Measurements from ENCODE around the gene TMEM233. TPM values are rescaled to one million over a fixed set of nuclear protein-coding genes. Genes with fewer than 3 reads are reported as not detected.
A peak's percentile ranks its signal among the peaks of the same experiment; 100 is the strongest.

The TMEM233 gene
- total and polyA plus RNA-seq, 9 of the 15 experiments (the other 6 are each of a cell fraction or from before 2014, with no cell fraction given): 0.04 to 0.17 (median 0.07) TPM; not detected in 2

GRCh38 chr12:119665164-119665929 lies 71.8 kb downstream of the TMEM233 start (continued):
- TF ChIP-seq ILF3 (IDR thresholded peaks at IDR 0.05; ENCODE audit: borderline replicate concordance) (peak; percentile 96), JUN (IDR thresholded peaks at IDR 0.05; ENCODE audit: borderline replicate concordance, low read depth, low read length) (no peak), JUN (CRISPR knock-in tag; IDR thresholded peaks at IDR 0.05; ENCODE audit: borderline replicate concordance) (no peak), ZNF274 (IDR thresholded peaks at IDR 0.05; ENCODE audit: borderline replicate concordance, low read depth, low read length) (peak; percentile 89), COPS2 (conservative IDR thresholded peaks at IDR 0.05) (no peak), ZMIZ1 (IDR thresholded peaks at IDR 0.05; ENCODE audit: low read depth in 2 of 2, low read length in 2 of 2) (peak in 1 of 2 experiments; percentile 99; a peak in 2 of 4 replicates), TBL1XR1 (IDR thresholded peaks at IDR 0.05; ENCODE audit: low read length in 2 of 2) (peak; percentile 95 to 99), ZNF175 (CRISPR knock-in tag; IDR thresholded peaks at IDR 0.05; ENCODE audit: low read depth) (peak; percentile 99), CREM (IDR thresholded peaks at IDR 0.05; ENCODE audit: low read depth) (peak; percentile 88), GTF2A2 (tag; IDR thresholded peaks at IDR 0.05) (no peak), CBFA2T3 (IDR thresholded peaks at IDR 0.05) (peak; percentile 100), WHSC1 (IDR thresholded peaks at IDR 0.05; ENCODE audit: low read length) (no peak), SIN3A (IDR thresholded peaks at IDR 0.05; ENCODE audit: borderline replicate concordance in 2 of 2, control insufficient read depth in 1 of 2, low read depth in 2 of 2, low read length in 2 of 2) (no peak), SAP30 (IDR thresholded peaks at IDR 0.05; ENCODE audit: borderline replicate concordance, insufficient read depth, low read depth, low read length, poor library complexity, severe bottlenecking) (no peak), MIER1 (IDR thresholded peaks at IDR 0.05; ENCODE audit: low read depth) (no peak), XRCC4 (IDR thresholded peaks at IDR 0.05; ENCODE audit: extremely low read depth, insufficient read depth, insufficient read length) (no peak), TOE1 (IDR thresholded peaks at IDR 0.05; ENCODE audit: borderline replicate concordance) (peak; percentile 71; the same call in 1 of the 2 replicates), TOE1 (CRISPR knock-in tag; IDR thresholded peaks at IDR 0.05; ENCODE audit: borderline replicate concordance, low read depth) (0 out of 2 replicates have a peak, but pooled peaks have one; percentile 27), KLF16 (IDR thresholded peaks at IDR 0.05) (peak; percentile 100), ZNF133 (CRISPR knock-in tag; IDR thresholded peaks at IDR 0.05) (0 out of 2 replicates have a peak, but pooled peaks have one; percentile 16), NR1H2 (CRISPR knock-in tag; IDR thresholded peaks at IDR 0.05) (no peak), ZBTB33 (CRISPR knock-in tag; IDR thresholded peaks at IDR 0.05) (no peak), ZNF696 (CRISPR knock-in tag; conservative IDR thresholded peaks at IDR 0.05) (peak; percentile 78; the same call in 1 of the 2 replicates)

All from K562 (cell line).